ENCODE data around the gene PSMD7.

DNA sequence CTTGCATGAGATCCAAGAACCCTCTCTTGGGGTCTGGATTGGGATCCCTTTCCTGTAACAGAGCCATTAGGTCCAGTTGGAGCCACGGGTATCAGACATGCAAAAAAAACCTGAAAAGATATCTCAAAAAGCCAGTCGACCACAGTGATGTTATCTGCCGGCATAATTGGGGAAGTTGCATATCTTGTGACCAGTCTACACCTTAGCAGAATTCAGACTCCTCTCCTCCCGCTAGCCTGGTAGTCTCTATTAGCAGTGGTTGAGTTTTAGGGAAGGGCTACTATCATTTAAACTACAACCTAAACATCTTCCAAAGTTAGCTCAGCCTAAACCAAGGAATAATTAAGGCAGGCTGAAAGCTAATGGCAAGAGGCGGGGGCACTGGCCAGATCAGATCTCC is 16.2 kb upstream of the PSMD7 start:
- TF ChIP-seq SMC3 (IDR thresholded peaks at IDR 0.05; ENCODE audit: borderline replicate concordance, low read length) (no peak), BRCA1 (IDR thresholded peaks at IDR 0.05; ENCODE audit: low read depth, low read length) (no peak), CHD4 (IDR thresholded peaks at IDR 0.05) (no peak), POLR2AphosphoS5 (IDR thresholded peaks at IDR 0.05; ENCODE audit: low read length) (no peak), ATF3 (IDR thresholded peaks at IDR 0.05; ENCODE audit: borderline replicate concordance, extremely low read depth, low read depth, low read length) (no peak), YBX1 (IDR thresholded peaks at IDR 0.05) (no peak), CTCF (IDR thresholded peaks at IDR 0.05 in 2 of 3, conservative IDR thresholded peaks at IDR 0.05 in 1 of 3; ENCODE audit: control insufficient read depth in 2 of 3, extremely low read depth in 1 of 3, insufficient read depth in 1 of 3, low read depth in 3 of 3, low read length in 3 of 3) (no peak), CREM (IDR thresholded peaks at IDR 0.05; ENCODE audit: low read depth) (no peak), CREB1 (IDR thresholded peaks at IDR 0.05; ENCODE audit: low read depth) (no peak), WRNIP1 (IDR thresholded peaks at IDR 0.05; ENCODE audit: borderline replicate concordance, low read depth, low read length) (no peak)
